Esophagus mucosa (tissue), 1 donor: Measurements from ENCODE around the gene ADAM10. TPM values are rescaled to one million over a fixed set of nuclear protein-coding genes. Genes with fewer than 3 reads are reported as not detected.
"Not testable (repeated sequence)": the region's sequence is repeated elsewhere in the genome, so short reads cannot be mapped to it uniquely, and the experiment has no call there.

Experiments used
- ATAC-seq: fragments of 200-7000 bp; cut with Tn5 transposase; one replicate; pipeline ENCODE4 v1.9.1; 2020
- total RNA-seq: library from RNA; stranded (reverse); gene quantifications from one replicate; pipeline ENCODE4 v1.2.4, GENCODE V29; 2023
- donor health status: DM: yes; HTN: yes; CAD: no.

Gene ADAM10
- 79.3 TPM for total RNA-seq

GRCh38 chr15:58749532-58750337 lies at the start of gene ADAM10:
Gene ADAM10, minus strand, starts transcription at chr15:58749707. Its CDS starts 173 bp downstream, at chr15:58749534.
- peak; percentile 99 for ATAC-seq

GRCh38 chr15:58797505-58797904 lies 48.0 kb upstream of the ADAM10 start:
- ATAC-seq: no peak

GRCh38 chr15:58795825-58796224 lies 46.3 kb upstream of the ADAM10 start:
- ATAC-seq: no peak

GRCh38 chr15:58793862-58794261 lies 44.4 kb upstream of the ADAM10 start:
- peak; percentile 96 for ATAC-seq

GRCh38 chr15:58788056-58788710 lies 38.7 kb upstream of the ADAM10 start:
- ATAC-seq: no peak

- no peak for ATAC-seq
Observed at GRCh38 chr15:58785355-58785754, 35.8 kb upstream of the ADAM10 start.

GRCh38 chr15:58779554-58779953 lies 30.0 kb upstream of the ADAM10 start:
- ATAC-seq: no peak

GRCh38 chr15:58777107-58777506 lies 27.6 kb upstream of the ADAM10 start:
- ATAC-seq: no peak

- ATAC-seq: no peak
Observed at GRCh38 chr15:58775402-58775801, 25.9 kb upstream of the ADAM10 start.

GRCh38 chr15:58773024-58773423 lies 23.5 kb upstream of the ADAM10 start:
- no peak for ATAC-seq

- ATAC-seq: peak; percentile 33
Observed at GRCh38 chr15:58771621-58772250, 22.2 kb upstream of the ADAM10 start.

- ATAC-seq: peak; percentile 99
Observed at GRCh38 chr15:58770857-58771620, 21.5 kb upstream of the ADAM10 start, which contains the start of gene MINDY2. Gene MINDY2, plus strand, starts transcription at chr15:58771302. Its CDS starts 94 bp downstream, at chr15:58771396.

GRCh38 chr15:58770519-58770856 lies 21.0 kb upstream of the ADAM10 start:
- ATAC-seq: peak; percentile 44

- not testable (repeated sequence) for ATAC-seq
Observed at GRCh38 chr15:58768601-58769004, 19.1 kb upstream of the ADAM10 start.

- no peak for ATAC-seq
Observed at GRCh38 chr15:58766290-58766689, 16.8 kb upstream of the ADAM10 start.

- no peak for ATAC-seq
Observed at GRCh38 chr15:58764468-58764867, 15.0 kb upstream of the ADAM10 start.

- ATAC-seq: no peak
Observed at GRCh38 chr15:58762731-58763130, 13.2 kb upstream of the ADAM10 start.

GRCh38 chr15:58762285-58762684 lies 12.8 kb upstream of the ADAM10 start:
- ATAC-seq: no peak

- ATAC-seq: no peak
Observed at GRCh38 chr15:58761010-58761388, 11.5 kb upstream of the ADAM10 start.

- no peak for ATAC-seq
Observed at GRCh38 chr15:58760385-58761009, 11.0 kb upstream of the ADAM10 start.

- ATAC-seq: no peak
Observed at GRCh38 chr15:58758141-58758540, 8.6 kb upstream of the ADAM10 start.

- ATAC-seq: no peak
Observed at GRCh38 chr15:58755956-58756355, 6.4 kb upstream of the ADAM10 start.
